CD4-positive, alpha-beta memory T cell (primary cell): Measurements from ENCODE around the gene NCAM2. TPM values are rescaled to one million over a fixed set of nuclear protein-coding genes. Genes with fewer than 3 reads are reported as not detected.

Experiments used
- CTCF ChIA-PET: fragments of 350-600 bp; sonication (Branson Sonifier 250); formaldehyde crosslinking; loops from one replicate; lab custom pipeline; 2021; ENCODE audit warnings: inconsistent platforms; ENCODE audit not compliant: partially characterized antibody; lab: Charles Lee
- POLR2A ChIA-PET: fragments of 350-600 bp; sonication (Branson Sonifier 250); formaldehyde crosslinking; loops from one replicate; lab custom pipeline; 2021; ENCODE audit not compliant: partially characterized antibody; lab: Charles Lee
- DNase-seq, 5 donors: peaks; one replicate each; pipeline versions ENCODE4 v3.0.0 to v3.0.0-alpha.2; 2020 to 2022; ENCODE audit warnings: mixed read lengths in 1 of 5
- H3K27ac ChIP-seq: one replicate; pipeline ENCODE4 v1.7.0; 2013; ENCODE audit warnings: low read depth, low read length
- H3K27me3 ChIP-seq: 2 replicates; pipeline ENCODE4 v1.7.0; 2013; ENCODE audit warnings: mild to moderate bottlenecking, low read length, moderate library complexity; ENCODE audit not compliant: insufficient read depth
- H3K36me3 ChIP-seq: 2 replicates; pipeline ENCODE4 v1.7.0; 2013; ENCODE audit warnings: mild to moderate bottlenecking, low read length, moderate library complexity; ENCODE audit not compliant: insufficient read depth
- H3K4me1 ChIP-seq: 2 replicates; pipeline ENCODE4 v1.7.0; 2013; ENCODE audit warnings: mild to moderate bottlenecking, low read length, moderate library complexity; ENCODE audit not compliant: insufficient read depth
- H3K4me3 ChIP-seq, 2 donors: one replicate each; pipeline ENCODE4 v1.7.0; 2013; ENCODE audit warnings: low read length in 2 of 2, mild to moderate bottlenecking in 1 of 2
- H3K9me3 ChIP-seq, 2 donors: one replicate each; pipeline ENCODE4 v1.7.0; 2013; ENCODE audit warnings: low read length in 2 of 2, control low read depth in 1 of 2; ENCODE audit not compliant: control insufficient read depth in 1 of 2
- H3K27ac Mint-ChIP-seq, 7 donors: one replicate each; pipeline ENCODE4 v1.8.0; 2020 to 2021; ENCODE audit warnings: mixed read lengths in 7 of 7, mild to moderate bottlenecking in 6 of 7, inconsistent platforms in 3 of 7, moderate library complexity in 3 of 7
- H3K27me3 Mint-ChIP-seq, 2 donors: one replicate each; pipeline ENCODE4 v1.8.0; 2020 to 2021; ENCODE audit warnings: mixed read lengths in 2 of 2
- H3K36me3 Mint-ChIP-seq, 2 donors: one replicate each; pipeline ENCODE4 v1.8.0; 2020 to 2021; ENCODE audit warnings: mixed read lengths in 2 of 2, inconsistent platforms in 1 of 2, mild to moderate bottlenecking in 1 of 2
- H3K4me1 Mint-ChIP-seq, 4 donors: one replicate each; pipeline ENCODE4 v1.8.0; 2020 to 2021; ENCODE audit warnings: mixed read lengths in 4 of 4, mild to moderate bottlenecking in 1 of 4
- H3K4me3 Mint-ChIP-seq, 8 donors: one replicate each; pipeline ENCODE4 v1.8.0; 2020 to 2021; ENCODE audit warnings: mixed read lengths in 8 of 8, mild to moderate bottlenecking in 7 of 8, moderate library complexity in 6 of 8, inconsistent platforms in 3 of 8
- H3K9me3 Mint-ChIP-seq, 8 donors: one replicate each; pipeline ENCODE4 v1.8.0; 2020 to 2021; ENCODE audit warnings: mixed read lengths in 8 of 8, mild to moderate bottlenecking in 5 of 8, inconsistent platforms in 3 of 8, moderate library complexity in 1 of 8
- intact Hi-C: fragments of 100-400 bp; cut with micrococcal nuclease; formaldehyde crosslinking; loops from one replicate; pipeline ENCODE4 v1.15.1; 2023
- polyA plus RNA-seq, 2 donors: library from polyadenylated mRNA; unstranded; fragments of 300-500 nt; fragmentation: Illumina TruSeq; gene quantifications; one replicate each; pipeline ENCODE4 v1.2.3, GENCODE V29; 2021
- total RNA-seq, 2 experiments: library from RNA; stranded (reverse); gene quantifications; one replicate each; pipeline ENCODE4 v1.2.3, GENCODE V29; 2021

NCAM2 gene
- total and polyA plus RNA-seq, 4 experiments from 2014 or later = not detected

DNA sequence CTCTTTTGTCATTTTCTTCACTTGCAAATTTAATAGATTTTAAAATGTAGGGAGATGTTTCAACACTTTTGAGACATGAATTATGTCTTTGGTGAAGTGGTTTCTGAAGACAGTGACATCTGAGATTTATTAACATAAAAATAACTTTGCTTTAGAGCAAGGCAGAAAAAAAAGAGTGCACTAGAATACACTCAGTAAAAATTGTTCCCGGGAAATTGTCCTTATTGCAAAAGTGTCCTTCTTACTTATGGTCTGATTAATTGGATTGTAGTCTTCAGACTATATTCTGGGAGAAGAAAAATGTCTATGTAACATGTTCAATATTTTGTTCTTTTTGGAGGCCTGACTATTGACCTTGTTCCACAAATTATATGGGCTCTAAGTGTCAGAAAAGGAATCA, 468.5 kb downstream of the NCAM2 start:
- CTCF ChIA-PET = no interaction called here
- H3K4me3 ChIP-seq = no peak overlapping the region
- H3K27me3 ChIP-seq = no peaks in the 10 kb centered on the region
- no peak for DNase-seq
- Mint-ChIP-seq H3K4me3 (no peak overlapping the region), H3K4me1 (no peaks in the 10 kb centered on the region), H3K27ac (no peak overlapping the region), H3K36me3 (no peaks in the 10 kb centered on the region), H3K27me3 (no peaks in the 10 kb centered on the region), H3K9me3 (peaks cover 0 to 12% (median 3%) of the 10 kb centered on the region in 8 donors)
- no peaks in the 10 kb centered on the region for H3K9me3 ChIP-seq
- POLR2A ChIA-PET = no interaction called here
- H3K36me3 ChIP-seq = no peaks in the 10 kb centered on the region
- H3K27ac ChIP-seq = no peak overlapping the region
- intact Hi-C loops = loop anchor here (10.0 kb wide), 1 partner anchor 62 kb away; no protein-coding TSS in a partner anchor
- H3K4me1 ChIP-seq = no peaks in the 10 kb centered on the region

DNA sequence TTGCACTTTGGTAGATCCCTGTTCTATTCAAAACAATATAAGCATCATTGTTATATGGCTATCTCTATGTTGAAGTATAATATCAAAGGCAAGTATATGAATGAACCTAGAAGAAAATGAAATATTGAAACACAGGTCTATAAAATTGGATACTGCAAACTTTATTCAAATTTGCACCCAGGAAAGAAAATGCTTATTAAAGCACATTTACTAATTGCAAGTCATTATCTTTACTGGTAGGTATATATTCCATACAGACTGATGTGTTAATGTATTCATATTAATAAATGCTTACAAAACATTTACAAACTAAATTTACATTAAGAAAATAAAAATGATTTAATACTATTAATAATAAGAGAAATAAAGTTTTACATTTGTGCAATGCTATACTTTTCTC, 469.8 kb downstream of the NCAM2 start:
- H3K27me3 ChIP-seq = no peaks in the 10 kb centered on the region
- no peak overlapping the region for H3K27ac ChIP-seq
- intact Hi-C loops = loop anchor here (10.0 kb wide), 1 partner anchor 63 kb away; no protein-coding TSS in a partner anchor
- peaks cover 0 to 11% (median 3%) of the 10 kb centered on the region in 8 donors for H3K9me3 Mint-ChIP-seq
- H3K4me3 Mint-ChIP-seq = no peak overlapping the region
- H3K4me1 Mint-ChIP-seq = no peaks in the 10 kb centered on the region
- H3K27ac Mint-ChIP-seq = no peak overlapping the region
- no peaks in the 10 kb centered on the region for H3K36me3 ChIP-seq
- no peaks in the 10 kb centered on the region for H3K36me3 Mint-ChIP-seq
- no peak overlapping the region for H3K4me3 ChIP-seq
- no peaks in the 10 kb centered on the region for H3K4me1 ChIP-seq
- ChIA-PET CTCF (no interaction called here), POLR2A (no interaction called here)
- H3K9me3 ChIP-seq = no peaks in the 10 kb centered on the region
- no peaks in the 10 kb centered on the region for H3K27me3 Mint-ChIP-seq
- DNase-seq = no peak

DNA sequence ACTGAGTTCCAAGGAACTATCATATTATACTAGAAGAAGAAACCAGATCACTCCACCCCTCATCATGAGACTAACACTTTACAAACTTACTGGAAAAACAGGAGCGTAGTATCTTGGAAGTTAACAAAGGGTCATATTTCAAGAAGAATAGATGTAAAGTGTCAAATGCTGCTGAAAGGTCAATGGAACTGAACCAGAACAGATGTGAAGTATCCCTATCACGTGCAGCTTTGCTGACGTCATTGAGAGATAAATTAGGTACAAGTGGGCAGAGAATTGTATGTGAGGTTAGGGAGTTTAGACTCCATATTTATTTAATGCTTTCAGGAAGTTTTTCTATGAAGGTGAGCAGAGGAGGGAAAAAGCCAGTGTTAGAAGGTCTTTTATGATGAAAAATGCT, 483.0 kb downstream of the NCAM2 start:
- DNase-seq = no peak
- Mint-ChIP-seq H3K4me1 (no peaks in the 10 kb centered on the region), H3K27ac (no peak overlapping the region), H3K9me3 (peaks cover 2 to 13% (median 7%) of the 10 kb centered on the region in 8 donors), H3K27me3 (no peaks in the 10 kb centered on the region), H3K36me3 (no peaks in the 10 kb centered on the region), H3K4me3 (no peak overlapping the region)
- H3K27ac ChIP-seq = no peak overlapping the region
- intact Hi-C loops = no loop called here
- no peaks in the 10 kb centered on the region for H3K9me3 ChIP-seq
- CTCF ChIA-PET = no interaction called here
- H3K27me3 ChIP-seq = no peaks in the 10 kb centered on the region
- POLR2A ChIA-PET = no interaction called here
- no peaks in the 10 kb centered on the region for H3K4me1 ChIP-seq
- H3K36me3 ChIP-seq = no peaks in the 10 kb centered on the region
- H3K4me3 ChIP-seq = no peak overlapping the region

DNA sequence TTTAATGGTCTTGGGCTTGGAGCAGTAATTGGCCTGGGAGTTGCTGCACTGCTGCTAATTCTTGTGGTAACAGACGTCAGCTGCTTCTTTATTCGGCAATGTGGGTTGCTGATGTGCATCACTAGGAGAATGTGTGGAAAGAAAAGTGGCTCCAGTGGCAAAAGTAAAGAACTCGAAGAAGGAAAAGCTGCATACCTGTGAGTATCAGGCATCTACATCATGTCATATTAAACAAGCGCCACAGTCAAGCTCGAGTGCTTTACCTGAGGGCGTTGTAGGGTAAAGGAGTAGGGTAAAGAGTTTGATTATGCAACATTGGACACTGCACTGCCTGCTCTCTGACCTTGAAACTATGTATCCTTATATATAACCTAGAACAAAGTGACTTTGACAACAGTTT, 510.6 kb downstream of the NCAM2 start:
- no peaks in the 10 kb centered on the region for H3K27me3 Mint-ChIP-seq

DNA sequence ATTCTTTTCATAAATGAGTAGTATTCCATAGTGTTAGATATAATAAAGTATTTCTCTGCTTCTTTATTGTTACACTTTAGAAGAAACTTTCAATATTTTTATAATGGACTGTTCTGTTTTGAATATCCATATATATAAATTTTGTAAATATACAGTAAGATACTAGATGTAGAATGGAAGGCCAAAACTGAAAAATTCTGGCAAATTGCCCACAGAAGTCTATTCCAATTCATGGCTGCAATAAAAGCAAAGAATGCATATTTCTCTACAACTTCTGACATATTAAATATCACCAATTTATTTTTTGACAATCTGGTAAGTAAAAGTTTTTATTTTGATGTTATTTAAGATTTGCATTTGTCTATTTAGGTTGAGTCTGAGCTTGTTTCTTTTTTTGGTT, 532.5 kb downstream of the NCAM2 start:
- no peaks in the 10 kb centered on the region for H3K36me3 ChIP-seq
- Mint-ChIP-seq H3K36me3 (no peaks in the 10 kb centered on the region), H3K27ac (no peak overlapping the region), H3K27me3 (no peaks in the 10 kb centered on the region), H3K4me1 (no peaks in the 10 kb centered on the region), H3K9me3 (peaks cover 0 to 6% (median 0%) of the 10 kb centered on the region in 8 donors), H3K4me3 (no peak overlapping the region)
- no peaks in the 10 kb centered on the region for H3K4me1 ChIP-seq
- no peak overlapping the region for H3K4me3 ChIP-seq
- intact Hi-C loops = no loop called here
- POLR2A ChIA-PET = no interaction called here
- DNase-seq = no peak
- no peaks in the 10 kb centered on the region for H3K27me3 ChIP-seq
- H3K27ac ChIP-seq = no peak overlapping the region
- CTCF ChIA-PET = no interaction called here
- H3K9me3 ChIP-seq = no peaks in the 10 kb centered on the region

More for the DNA sequence above, 510.6 kb downstream of the NCAM2 start:
- H3K4me1 ChIP-seq = no peaks in the 10 kb centered on the region
- no peak overlapping the region for H3K27ac ChIP-seq
- POLR2A ChIA-PET = no interaction called here
- no peak overlapping the region for H3K4me3 ChIP-seq
- H3K27ac Mint-ChIP-seq = no peak overlapping the region
- no peaks in the 10 kb centered on the region for H3K36me3 ChIP-seq
- H3K27me3 ChIP-seq = no peaks in the 10 kb centered on the region
- intact Hi-C loops = no loop called here
- no peak overlapping the region for H3K4me3 Mint-ChIP-seq
- peaks cover 0 to 16% (median 8%) of the 10 kb centered on the region in 8 donors for H3K9me3 Mint-ChIP-seq
- no peaks in the 10 kb centered on the region for H3K4me1 Mint-ChIP-seq
- H3K9me3 ChIP-seq = no peaks in the 10 kb centered on the region
- H3K36me3 Mint-ChIP-seq = no peaks in the 10 kb centered on the region
- DNase-seq = no peak
- CTCF ChIA-PET = no interaction called here

DNA sequence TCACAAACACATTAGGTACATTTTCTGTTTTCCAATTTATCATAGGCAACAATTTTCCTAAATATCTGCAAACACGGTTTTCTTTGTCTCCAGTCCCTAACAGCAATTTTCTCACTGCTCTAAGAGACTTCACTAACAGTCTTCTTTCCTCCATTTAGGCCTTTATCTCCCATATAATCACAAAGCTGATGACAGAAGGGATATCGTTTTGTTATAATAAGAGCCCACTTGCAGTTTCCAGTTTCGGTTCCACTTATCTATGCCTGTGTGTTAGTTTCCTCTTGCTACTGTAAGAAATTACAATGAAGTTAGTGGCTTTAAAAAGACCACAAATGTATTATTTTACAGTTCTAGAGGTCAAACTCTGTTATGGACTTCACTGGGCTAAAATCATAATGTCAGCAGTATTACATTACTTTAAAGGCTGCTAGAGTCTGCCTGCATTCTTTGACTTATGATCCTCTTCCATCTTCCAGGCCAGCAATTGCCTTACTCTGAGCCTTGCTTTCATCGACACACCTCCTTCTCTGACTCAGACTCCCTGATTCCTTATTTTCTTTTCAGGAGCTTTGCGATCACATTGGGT, 549.3 kb downstream of the NCAM2 start:
- CTCF ChIA-PET = no interaction called here
- H3K27ac Mint-ChIP-seq = no peak overlapping the region
- no peaks in the 10 kb centered on the region for H3K4me1 Mint-ChIP-seq
- H3K4me3 ChIP-seq = no peak overlapping the region
- no peak for DNase-seq
- no peaks in the 10 kb centered on the region for H3K36me3 ChIP-seq
- POLR2A ChIA-PET = no interaction called here
- H3K27me3 Mint-ChIP-seq = no peaks in the 10 kb centered on the region
- no peaks in the 10 kb centered on the region for H3K36me3 Mint-ChIP-seq
- no peaks in the 10 kb centered on the region for H3K27me3 ChIP-seq
- peaks cover under 1 to 14% (median 10%) of the 10 kb centered on the region in 8 donors for H3K9me3 Mint-ChIP-seq
- H3K4me3 Mint-ChIP-seq = no peak overlapping the region
- no peak overlapping the region for H3K27ac ChIP-seq
- intact Hi-C loops = no loop called here
- H3K4me1 ChIP-seq = no peaks in the 10 kb centered on the region
- peaks cover 0 to 8% of the 10 kb centered on the region in 2 donors for H3K9me3 ChIP-seq

DNA sequence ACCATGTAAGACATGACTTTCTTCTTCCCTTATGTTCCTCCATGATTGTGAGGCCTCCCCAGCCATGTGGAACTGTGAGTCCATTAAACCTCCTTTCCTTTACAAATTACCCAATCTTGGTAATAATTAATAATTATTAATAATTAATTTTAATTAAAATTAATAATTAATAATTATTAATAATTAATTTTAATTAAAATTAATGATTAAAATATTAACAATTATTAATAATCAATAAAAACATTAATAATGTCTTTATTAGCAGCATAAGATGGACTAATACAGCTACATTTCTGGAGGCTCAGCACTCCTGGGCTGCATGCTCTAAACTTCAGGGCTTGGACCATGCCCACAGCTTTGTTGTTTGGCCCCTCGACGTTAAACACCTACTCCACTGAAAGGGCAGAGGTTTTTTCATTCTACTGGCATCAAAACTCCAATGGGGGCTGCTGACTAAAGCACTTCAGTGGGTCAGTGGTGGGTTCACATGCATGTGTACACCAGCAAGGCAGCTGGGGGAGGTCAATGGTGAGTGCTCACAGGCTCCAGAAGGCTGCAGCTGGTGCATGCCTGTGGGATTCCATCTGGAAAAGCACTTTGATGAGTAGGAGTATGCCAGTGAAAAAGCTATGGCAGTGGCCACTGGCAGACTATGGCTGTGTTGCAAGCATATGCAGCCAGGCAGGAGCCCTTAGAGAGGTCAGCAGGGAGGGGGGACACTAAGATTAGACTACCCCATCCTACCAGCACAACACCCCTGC, 561.3 kb downstream of the NCAM2 start:
- Histone ChIP-seq H3K4me3 (no peak overlapping the region), H3K9me3 (no peaks in the 10 kb centered on the region), H3K36me3 (no peaks in the 10 kb centered on the region), H3K4me1 (no peaks in the 10 kb centered on the region), H3K27ac (no peak overlapping the region), H3K27me3 (no peaks in the 10 kb centered on the region)
- Mint-ChIP-seq H3K27ac (no peak overlapping the region), H3K27me3 (no peaks in the 10 kb centered on the region), H3K4me1 (no peaks in the 10 kb centered on the region), H3K9me3 (peaks cover 6 to 34% (median 18%) of the 10 kb centered on the region in 8 donors), H3K36me3 (no peaks in the 10 kb centered on the region), H3K4me3 (no peak overlapping the region)
- ChIA-PET CTCF (no interaction called here), POLR2A (no interaction called here)
- no peak for DNase-seq
- intact Hi-C loops = no loop called here
